ENCODE measurements around the gene PNMA1.
A peak's percentile ranks its signal among the peaks of the same experiment; 100 is the strongest.

PNMA1 gene

DNA sequence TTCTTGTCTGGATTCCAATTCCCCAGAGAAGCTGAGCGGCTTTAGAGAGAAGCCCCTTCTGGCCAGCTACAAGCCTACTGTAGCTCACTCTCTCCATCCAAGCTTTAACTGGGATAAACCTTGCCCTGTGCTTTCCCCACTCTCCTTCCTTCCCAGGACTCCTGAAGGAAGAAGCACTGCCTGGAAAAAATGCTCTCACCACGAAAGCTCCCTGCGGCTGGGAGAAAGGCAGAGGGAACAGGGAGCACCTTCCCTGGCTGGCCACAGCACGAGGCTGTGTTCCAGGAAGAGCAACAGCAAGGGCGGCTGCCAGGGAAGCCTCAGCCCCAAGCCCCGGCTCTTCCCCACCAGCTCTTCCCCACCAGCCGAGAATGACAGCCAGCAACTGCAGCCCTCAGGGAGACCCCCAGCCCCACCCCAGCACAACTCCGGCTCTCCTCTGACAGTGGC lies 40.8 kb upstream of the PNMA1 start:
- Histone ChIP-seq H4K8ac (ENCODE audit: low read depth, low read length) (peak overlapping the region; percentile 32), H3K79me2 (ENCODE audit: control insufficient read depth, insufficient read depth, low read length, poor library complexity) (peaks cover 42% of the 10 kb centered on the region), H3K27me3 (ENCODE audit: insufficient read depth, low read length) (no peaks in the 10 kb centered on the region), H3K4me2 (ENCODE audit: low read length) (no peak overlapping the region), H2AFZ (ENCODE audit: insufficient read depth, low read length, poor library complexity) (no peak overlapping the region), H3K36me3 (ENCODE audit: control insufficient read depth in 1 of 2, insufficient read depth in 2 of 2, low read length in 2 of 2) (no peaks in the 10 kb centered on the region), H3K23ac (ENCODE audit: low read length) (no peak overlapping the region), H4K12ac (ENCODE audit: low read depth, low read length) (no peak overlapping the region), H3K4ac (ENCODE audit: low read depth, low read length) (peak overlapping the region; percentile 45), H3K4me3 (ENCODE audit: low read depth, low read length) (no peak overlapping the region), H3K27ac (ENCODE audit: low read depth, low read length) (peak overlapping the region; percentile 30), H4K91ac (ENCODE audit: low read depth, low read length) (peak overlapping the region; percentile 52), H3K18ac (ENCODE audit: low read length) (peak overlapping the region; percentile 5), H3K9ac (ENCODE audit: low read length) (no peak overlapping the region), H3K14ac (ENCODE audit: low read length) (peak overlapping the region; percentile 81), H3K79me1 (ENCODE audit: low read length) (peaks cover 31% of the 10 kb centered on the region), H2BK12ac (ENCODE audit: low read length) (peak overlapping the region; percentile 2), H2BK120ac (ENCODE audit: insufficient read depth, low read length, poor library complexity) (peak overlapping the region; percentile 54), H2BK5ac (ENCODE audit: low read depth, low read length, poor library complexity) (peak overlapping the region; percentile 2), H3K4me1 (ENCODE audit: control insufficient read depth in 1 of 2, insufficient read depth in 2 of 2, low read length in 2 of 2) (peaks cover 69 to 77% of the 10 kb centered on the region in 2 experiments), H3K9me3 (ENCODE audit: insufficient read depth, low read depth, low read length) (no peaks in the 10 kb centered on the region), H2AK5ac (ENCODE audit: low read length) (peak overlapping the region; percentile 63)
- WGBS (ENCODE audit: extremely low coverage, insufficient coverage, insufficient read length) = no CpG with 5 or more reads among the region's 8 CpGs
- no peak for DNase-seq

DNA sequence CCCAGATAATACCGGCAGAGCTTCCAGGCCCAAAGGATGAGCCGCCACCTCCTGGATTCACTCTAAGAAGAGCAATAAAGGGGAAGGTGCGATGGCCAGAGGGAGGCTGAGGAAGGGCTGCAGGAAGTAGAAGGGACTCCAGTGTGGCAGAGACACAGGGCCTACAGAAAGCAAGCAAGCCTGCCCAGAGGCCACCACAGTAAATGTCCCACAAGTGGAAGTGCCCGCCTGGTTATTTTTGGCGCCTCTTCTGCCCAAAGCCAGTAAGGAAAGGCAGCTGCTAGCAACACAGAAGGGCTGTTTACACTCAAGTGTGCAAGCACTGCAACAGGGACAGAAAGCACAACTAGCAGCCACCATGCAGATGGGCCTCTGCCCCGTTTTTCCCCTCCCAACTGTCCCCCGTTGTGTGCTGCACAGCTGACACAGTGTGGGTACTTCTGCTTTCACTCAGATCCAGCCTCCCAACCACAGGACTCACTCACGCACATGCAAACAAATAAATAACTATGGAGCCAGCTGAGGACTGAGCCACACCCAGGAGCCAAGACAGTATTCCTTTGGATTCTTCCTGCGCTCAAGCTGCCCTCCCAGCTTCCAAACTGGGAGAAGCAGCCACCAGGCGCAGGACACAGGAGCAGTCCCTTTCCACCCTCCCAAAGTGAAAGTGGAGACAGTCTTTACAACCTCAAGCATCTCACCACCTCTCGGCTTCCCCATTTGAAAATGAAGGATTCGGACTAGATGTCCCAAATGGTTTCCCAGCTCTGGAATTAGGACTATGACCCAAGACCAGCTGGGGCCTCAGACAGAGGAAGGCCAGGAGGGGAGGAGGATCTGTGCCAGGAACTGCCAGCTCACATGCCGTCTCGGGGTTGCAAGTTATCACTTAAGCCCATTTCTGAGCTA lies 40.0 kb upstream of the PNMA1 start:
- Histone ChIP-seq H3K4me3 (ENCODE audit: low read depth, low read length) (no peak overlapping the region), H3K18ac (ENCODE audit: low read length) (peak overlapping the region; percentile 35), H3K36me3 (ENCODE audit: control insufficient read depth in 1 of 2, insufficient read depth in 2 of 2, low read length in 2 of 2) (no peaks in the 10 kb centered on the region), H3K4me2 (ENCODE audit: low read length) (no peak overlapping the region), H3K79me1 (ENCODE audit: low read length) (peaks cover 30% of the 10 kb centered on the region), H3K4ac (ENCODE audit: low read depth, low read length) (peak overlapping the region; percentile 80), H2BK5ac (ENCODE audit: low read depth, low read length, poor library complexity) (peak overlapping the region; percentile 22), H3K79me2 (ENCODE audit: control insufficient read depth, insufficient read depth, low read length, poor library complexity) (peaks cover 39% of the 10 kb centered on the region), H3K9ac (ENCODE audit: low read length) (no peak overlapping the region), H3K27me3 (ENCODE audit: insufficient read depth, low read length) (no peaks in the 10 kb centered on the region), H3K27ac (ENCODE audit: low read depth, low read length) (peak overlapping the region; percentile 72), H3K14ac (ENCODE audit: low read length) (peak overlapping the region; percentile 28), H3K9me3 (ENCODE audit: insufficient read depth, low read depth, low read length) (no peaks in the 10 kb centered on the region), H4K91ac (ENCODE audit: low read depth, low read length) (peak overlapping the region; percentile 15), H2BK12ac (ENCODE audit: low read length) (peak overlapping the region; percentile 53), H2AFZ (ENCODE audit: insufficient read depth, low read length, poor library complexity) (no peak overlapping the region), H3K23ac (ENCODE audit: low read length) (no peak overlapping the region), H4K8ac (ENCODE audit: low read depth, low read length) (peak overlapping the region; percentile 33), H4K12ac (ENCODE audit: low read depth, low read length) (no peak overlapping the region), H3K4me1 (ENCODE audit: control insufficient read depth in 1 of 2, insufficient read depth in 2 of 2, low read length in 2 of 2) (peaks cover 72 to 81% of the 10 kb centered on the region in 2 experiments), H2AK5ac (ENCODE audit: low read length) (peak overlapping the region; percentile 27), H2BK120ac (ENCODE audit: insufficient read depth, low read length, poor library complexity) (peak overlapping the region; percentile 54)
- no CpG with 5 or more reads among the region's 14 CpGs for WGBS (ENCODE audit: extremely low coverage, insufficient coverage, insufficient read length)
- no peak for DNase-seq

DNA sequence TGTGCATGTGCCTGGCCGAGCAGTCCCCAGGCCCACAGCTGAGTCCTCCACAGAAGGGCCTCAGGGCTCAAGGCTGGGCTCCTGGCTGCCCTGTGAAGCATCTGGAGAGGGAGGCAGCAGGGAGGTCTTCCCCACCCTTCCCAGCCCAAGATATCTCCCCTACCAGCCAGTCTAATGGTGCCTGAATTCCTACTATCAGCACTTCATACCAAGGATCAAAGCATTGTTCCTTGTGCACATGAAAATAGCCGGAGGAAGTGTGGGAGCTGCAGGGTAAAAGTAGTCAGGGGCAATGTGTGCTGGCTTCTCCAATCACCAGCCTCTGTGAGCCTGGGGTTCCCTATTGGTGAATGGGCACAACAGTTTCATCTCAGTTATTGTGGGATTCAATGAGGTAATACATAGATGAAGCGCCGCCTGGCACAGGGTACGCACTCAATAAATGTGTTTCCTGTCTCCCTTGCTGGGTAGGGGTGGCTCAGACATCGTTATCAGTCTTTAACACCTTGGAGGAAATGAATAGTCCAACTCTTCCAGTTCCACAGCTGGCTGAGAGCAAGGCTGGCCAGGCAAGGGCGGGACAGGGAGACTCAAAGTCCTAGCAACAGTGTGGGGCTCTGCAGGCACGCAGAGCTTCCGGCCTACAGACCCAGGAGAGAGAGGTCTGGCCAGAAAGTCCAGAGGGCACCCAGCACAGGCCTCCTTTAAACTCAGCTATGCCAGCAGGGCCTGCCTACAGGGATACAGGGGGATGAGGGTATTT lies 39.1 kb upstream of the PNMA1 start:
- peak; percentile 63 to 69 for DNase-seq
- no peak overlapping the region for H3K23ac ChIP-seq (ENCODE audit: low read length)
- H3K14ac ChIP-seq (ENCODE audit: low read length) = no peak overlapping the region
- H2BK12ac ChIP-seq (ENCODE audit: low read length) = no peak overlapping the region
- H3K4me3 ChIP-seq (ENCODE audit: low read depth, low read length) = no peak overlapping the region
- no peak overlapping the region for H3K9ac ChIP-seq (ENCODE audit: low read length)
- WGBS (ENCODE audit: extremely low coverage, insufficient coverage, insufficient read length) = no CpG with 5 or more reads among the region's 9 CpGs
- no peak overlapping the region for H2AFZ ChIP-seq (ENCODE audit: insufficient read depth, low read length, poor library complexity)
- H2BK5ac ChIP-seq (ENCODE audit: low read depth, low read length, poor library complexity) = peak overlapping the region; percentile 58
- H3K27ac ChIP-seq (ENCODE audit: low read depth, low read length) = peak overlapping the region; percentile 72
- no peak overlapping the region for H3K4me2 ChIP-seq (ENCODE audit: low read length)
- peak overlapping the region; percentile 19 for H3K18ac ChIP-seq (ENCODE audit: low read length)
- peaks cover 66 to 74% of the 10 kb centered on the region in 2 experiments for H3K4me1 ChIP-seq (ENCODE audit: control insufficient read depth in 1 of 2, insufficient read depth in 2 of 2, low read length in 2 of 2)
- peaks cover 33% of the 10 kb centered on the region for H3K79me2 ChIP-seq (ENCODE audit: control insufficient read depth, insufficient read depth, low read length, poor library complexity)
- H3K4ac ChIP-seq (ENCODE audit: low read depth, low read length) = no peak overlapping the region
- no peaks in the 10 kb centered on the region for H3K9me3 ChIP-seq (ENCODE audit: insufficient read depth, low read depth, low read length)
- H4K91ac ChIP-seq (ENCODE audit: low read depth, low read length) = peak overlapping the region; percentile 45
- H3K27me3 ChIP-seq (ENCODE audit: insufficient read depth, low read length) = no peaks in the 10 kb centered on the region
- H3K79me1 ChIP-seq (ENCODE audit: low read length) = peaks cover 22% of the 10 kb centered on the region
- H4K8ac ChIP-seq (ENCODE audit: low read depth, low read length) = no peak overlapping the region
- no peaks in the 10 kb centered on the region for H3K36me3 ChIP-seq (ENCODE audit: control insufficient read depth in 1 of 2, insufficient read depth in 2 of 2, low read length in 2 of 2)
- H2AK5ac ChIP-seq (ENCODE audit: low read length) = no peak overlapping the region
- H2BK120ac ChIP-seq (ENCODE audit: insufficient read depth, low read length, poor library complexity) = no peak overlapping the region
- H4K12ac ChIP-seq (ENCODE audit: low read depth, low read length) = no peak overlapping the region

DNA sequence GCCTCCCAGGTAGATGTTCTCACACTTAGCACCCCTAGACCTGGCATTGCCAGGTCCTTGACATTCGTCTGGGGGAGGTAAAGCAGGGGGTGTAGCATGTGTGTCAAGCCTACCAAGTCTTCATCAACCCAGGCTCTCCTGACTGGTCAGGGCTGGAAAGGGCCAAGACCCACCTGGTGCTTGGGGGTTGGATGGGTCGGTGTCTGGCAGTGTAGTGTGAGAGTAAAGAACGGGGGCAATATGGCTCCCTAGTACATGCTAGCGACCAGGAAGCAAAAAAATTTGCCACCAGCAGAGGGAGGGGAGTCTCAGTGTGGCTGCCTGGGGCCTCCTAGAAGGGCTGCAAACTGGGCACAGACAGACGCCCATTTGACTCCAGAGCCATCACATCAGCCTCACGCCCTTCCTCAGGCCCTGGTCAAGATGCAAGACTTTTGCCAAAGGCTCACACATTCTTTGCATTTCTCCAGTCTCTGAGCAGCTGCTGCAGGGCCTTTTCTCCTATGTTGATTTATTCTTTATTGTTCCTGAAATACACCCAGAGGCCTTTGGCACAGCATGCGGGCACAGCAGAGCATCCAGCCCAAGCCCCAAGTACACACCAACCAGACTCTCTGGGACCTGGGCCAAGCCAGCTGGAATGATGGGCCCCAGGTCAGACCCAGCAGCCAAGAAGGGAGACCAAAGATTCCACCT lies 38.3 kb upstream of the PNMA1 start:
- H3K9me3 ChIP-seq (ENCODE audit: insufficient read depth, low read depth, low read length) = no peaks in the 10 kb centered on the region

More for the DNA sequence above, 38.3 kb upstream of the PNMA1 start:
- Histone ChIP-seq H3K23ac (ENCODE audit: low read length) (no peak overlapping the region), H2AK5ac (ENCODE audit: low read length) (no peak overlapping the region), H3K79me2 (ENCODE audit: control insufficient read depth, insufficient read depth, low read length, poor library complexity) (peaks cover 28% of the 10 kb centered on the region), H3K9ac (ENCODE audit: low read length) (no peak overlapping the region), H3K4ac (ENCODE audit: low read depth, low read length) (peak overlapping the region; percentile 48), H4K12ac (ENCODE audit: low read depth, low read length) (no peak overlapping the region), H3K27ac (ENCODE audit: low read depth, low read length) (peak overlapping the region; percentile 72), H2BK5ac (ENCODE audit: low read depth, low read length, poor library complexity) (peak overlapping the region; percentile 58), H2BK120ac (ENCODE audit: insufficient read depth, low read length, poor library complexity) (peak overlapping the region; percentile 26), H2AFZ (ENCODE audit: insufficient read depth, low read length, poor library complexity) (no peak overlapping the region), H3K36me3 (ENCODE audit: control insufficient read depth in 1 of 2, insufficient read depth in 2 of 2, low read length in 2 of 2) (no peaks in the 10 kb centered on the region), H3K27me3 (ENCODE audit: insufficient read depth, low read length) (no peaks in the 10 kb centered on the region), H3K18ac (ENCODE audit: low read length) (peak overlapping the region; percentile 19), H3K14ac (ENCODE audit: low read length) (no peak overlapping the region), H3K4me1 (ENCODE audit: control insufficient read depth in 1 of 2, insufficient read depth in 2 of 2, low read length in 2 of 2) (peaks cover 64 to 70% of the 10 kb centered on the region in 2 experiments), H3K4me3 (ENCODE audit: low read depth, low read length) (no peak overlapping the region), H3K79me1 (ENCODE audit: low read length) (peaks cover 24% of the 10 kb centered on the region), H3K4me2 (ENCODE audit: low read length) (peak overlapping the region; percentile 0), H2BK12ac (ENCODE audit: low read length) (no peak overlapping the region), H4K8ac (ENCODE audit: low read depth, low read length) (no peak overlapping the region), H4K91ac (ENCODE audit: low read depth, low read length) (peak overlapping the region; percentile 45)
- no CpG with 5 or more reads among the region's 7 CpGs for WGBS (ENCODE audit: extremely low coverage, insufficient coverage, insufficient read length)
- DNase-seq = peak; percentile 87 to 88
